DMS53 treated with DMSO at 0.1 percent for 48 hours (cell line): ENCODE results near the gene MAGIX.
A peak's percentile ranks its signal among the peaks of the same experiment; 100 is the strongest.

Experiments used
- DNase-seq: peaks from one replicate; lab custom pipeline; 2025; ENCODE audit not compliant: unreplicated experiment; lab: John Stamatoyannopoulos, UW

MAGIX gene

GRCh38 chrX:49183701-49184281, 21.2 kb downstream of the MAGIX start:
- no peak for DNase-seq

- DNase-seq, result peak; percentile 36
Measured at GRCh38 chrX:49184294-49185281, 22.0 kb downstream of the MAGIX start.

GRCh38 chrX:49186125-49187027, 23.8 kb downstream of the MAGIX start, which contains the start of gene PRICKLE3:
TSS of gene PRICKLE3 (minus strand) at chrX:49186373. CDS start at chrX:49186297, 76 bp downstream.
- peak; percentile 66 for DNase-seq

- DNase-seq, result no peak
Measured at GRCh38 chrX:49187028-49187394, 24.5 kb downstream of the MAGIX start.

GRCh38 chrX:49187526-49187925, 25.0 kb downstream of the MAGIX start:
- DNase-seq, result no peak

GRCh38 chrX:49188468-49189076, 26.0 kb downstream of the MAGIX start:
- DNase-seq, result no peak

GRCh38 chrX:49189606-49190005, 27.0 kb downstream of the MAGIX start:
- no peak for DNase-seq

GRCh38 chrX:49190821-49191573, 28.4 kb downstream of the MAGIX start:
- DNase-seq, result peak; percentile 100

- DNase-seq, result peak; percentile 41
Measured at GRCh38 chrX:49191574-49192011, 29.0 kb downstream of the MAGIX start.

- DNase-seq, result no peak
Measured at GRCh38 chrX:49192722-49193328, 30.3 kb downstream of the MAGIX start.

- no peak for DNase-seq
Measured at GRCh38 chrX:49193542-49193964, 31.0 kb downstream of the MAGIX start.

- no peak for DNase-seq
Measured at GRCh38 chrX:49197543-49198087, 35.1 kb downstream of the MAGIX start.

GRCh38 chrX:49198540-49199314, 36.2 kb downstream of the MAGIX start:
- DNase-seq, result no peak

- DNase-seq, result no peak
Measured at GRCh38 chrX:49199315-49199595, 36.7 kb downstream of the MAGIX start.

GRCh38 chrX:49199906-49200771, 37.6 kb downstream of the MAGIX start, which contains the start of gene SYP:
TSS of gene SYP (minus strand) at chrX:49200193. CDS start at chrX:49200186, 7 bp downstream.
- DNase-seq, result peak; percentile 62

GRCh38 chrX:49202022-49202421, 39.5 kb downstream of the MAGIX start:
- DNase-seq, result peak; percentile 55

GRCh38 chrX:49203536-49203935, 41.0 kb downstream of the MAGIX start:
- DNase-seq, result no peak

- no peak for DNase-seq
Measured at GRCh38 chrX:49204017-49204416, 41.5 kb downstream of the MAGIX start.
